H1 (cell line): ENCODE measurements around the gene MOGAT2.

ENCODE experiments used
- ATF2 ChIP-seq: IDR thresholded peaks from 2 replicates; pipeline ENCODE4 v1.6.1; 2012; ENCODE audit warnings: low read length, inconsistent platforms
- CHD1 ChIP-seq: IDR thresholded peaks from 2 replicates; pipeline ENCODE4 v1.6.1; 2012; ENCODE audit warnings: low read depth, low read length, improper control_type of control experiment
- EP300 ChIP-seq, 2 experiments: IDR thresholded peaks; 1 replicate in 1 of 2; 2 replicates in 1 of 2; pipeline ENCODE4 v1.6.1; 2011 to 2012; ENCODE audit warnings: low read depth in 2 of 2, low read length in 2 of 2, mild to moderate bottlenecking in 2 of 2, borderline replicate concordance in 1 of 2, inconsistent platforms in 1 of 2, moderate library complexity in 1 of 2
- GABPA ChIP-seq: IDR thresholded peaks from 2 replicates; pipeline ENCODE4 v1.6.1; 2011; ENCODE audit warnings: mild to moderate bottlenecking, low read length, moderate library complexity, borderline replicate concordance; ENCODE audit not compliant: insufficient read depth
- MAX ChIP-seq: IDR thresholded peaks from 2 replicates; pipeline ENCODE4 v1.6.1; 2012; ENCODE audit warnings: inconsistent platforms
- POLR2A ChIP-seq, 2 experiments: IDR thresholded peaks; 1 replicate in 1 of 2; 2 replicates in 1 of 2; pipeline ENCODE4 v1.6.1; 2011; ENCODE audit warnings: low read depth in 2 of 2, low read length in 2 of 2, mild to moderate bottlenecking in 2 of 2; ENCODE audit errors: control extremely low read depth in 1 of 2
- RFX5 ChIP-seq: IDR thresholded peaks from 2 replicates; pipeline ENCODE4 v1.6.1; 2011; ENCODE audit warnings: low read depth, low read length, improper control_type of control experiment, borderline replicate concordance
- RXRA ChIP-seq: IDR thresholded peaks from 2 replicates; pipeline ENCODE4 v1.6.1; 2011; ENCODE audit warnings: low read depth, mild to moderate bottlenecking, low read length, moderate library complexity; ENCODE audit not compliant: insufficient read depth
- SRF ChIP-seq: IDR thresholded peaks from 2 replicates; pipeline ENCODE4 v1.6.1; 2011; ENCODE audit warnings: mild to moderate bottlenecking, low read depth, low read length, moderate library complexity
- YY1 ChIP-seq: IDR thresholded peaks from 2 replicates; pipeline ENCODE4 v1.6.1; 2011; ENCODE audit warnings: low read depth, mild to moderate bottlenecking, low read length
- TF ChIP-seq, protein P1 (sequence below), 3 experiments: IDR thresholded peaks; 1 replicate in 2 of 3; 2 replicates in 1 of 3; pipeline versions ENCODE4 v1.5.1 to v1.6.1; 2011; ENCODE audit warnings: low read length in 3 of 3, mild to moderate bottlenecking in 3 of 3, inconsistent platforms in 2 of 3, low read depth in 1 of 3, moderate library complexity in 1 of 3; ENCODE audit not compliant: insufficient read depth in 1 of 3; ENCODE audit errors: control extremely low read depth in 1 of 3

GRCh38 chr11:75762158-75762557 is 44.5 kb downstream of the MOGAT2 start:
- TF ChIP-seq RFX5 (no peak), SRF (no peak), MAX (no peak), CHD1 (no peak), EP300 (IDR thresholded peaks at IDR 0.05; ENCODE audit: borderline replicate concordance in 1 of 2, low read depth in 2 of 2, low read length in 2 of 2) (no peak), POLR2A (IDR thresholded peaks at IDR 0.05; ENCODE audit: control extremely low read depth in 1 of 2, low read depth in 2 of 2, low read length in 2 of 2) (no peak), GABPA (no peak), RXRA (no peak), ATF2 (no peak), YY1 (no peak)
- TF ChIP-seq, protein P1, sequence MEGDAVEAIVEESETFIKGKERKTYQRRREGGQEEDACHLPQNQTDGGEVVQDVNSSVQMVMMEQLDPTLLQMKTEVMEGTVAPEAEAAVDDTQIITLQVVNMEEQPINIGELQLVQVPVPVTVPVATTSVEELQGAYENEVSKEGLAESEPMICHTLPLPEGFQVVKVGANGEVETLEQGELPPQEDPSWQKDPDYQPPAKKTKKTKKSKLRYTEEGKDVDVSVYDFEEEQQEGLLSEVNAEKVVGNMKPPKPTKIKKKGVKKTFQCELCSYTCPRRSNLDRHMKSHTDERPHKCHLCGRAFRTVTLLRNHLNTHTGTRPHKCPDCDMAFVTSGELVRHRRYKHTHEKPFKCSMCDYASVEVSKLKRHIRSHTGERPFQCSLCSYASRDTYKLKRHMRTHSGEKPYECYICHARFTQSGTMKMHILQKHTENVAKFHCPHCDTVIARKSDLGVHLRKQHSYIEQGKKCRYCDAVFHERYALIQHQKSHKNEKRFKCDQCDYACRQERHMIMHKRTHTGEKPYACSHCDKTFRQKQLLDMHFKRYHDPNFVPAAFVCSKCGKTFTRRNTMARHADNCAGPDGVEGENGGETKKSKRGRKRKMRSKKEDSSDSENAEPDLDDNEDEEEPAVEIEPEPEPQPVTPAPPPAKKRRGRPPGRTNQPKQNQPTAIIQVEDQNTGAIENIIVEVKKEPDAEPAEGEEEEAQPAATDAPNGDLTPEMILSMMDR (IDR thresholded peaks at IDR 0.05; ENCODE audit: control extremely low read depth in 1 of 3, insufficient read depth in 1 of 3, low read depth in 1 of 3, low read length in 3 of 3): no peak
